Left cardiac atrium (tissue), 4 donors: ENCODE measurements around the gene NLN. TPM values are rescaled to one million over a fixed set of nuclear protein-coding genes. Genes with fewer than 3 reads are reported as not detected.
"Not testable (repeated sequence)": the region's sequence is repeated elsewhere in the genome, so short reads cannot be mapped to it uniquely, and the experiment has no call there.

ENCODE experiments used
- ATAC-seq, 2 donors: fragments of 200-7000 bp; cut with Tn5 transposase; one replicate each; pipeline ENCODE4 v1.9.1; 2020; ENCODE audit warnings: mild to moderate bottlenecking in 2 of 2, moderate library complexity in 2 of 2
- DNase-seq: peaks from one replicate; pipeline ENCODE4 v3.0.0-alpha.2; 2020
- intact Hi-C, 2 donors: fragments of 100-400 bp; cut with DNase I; formaldehyde crosslinking; loops; one replicate each; pipeline versions ENCODE4 v1.14.1 to v1.15.1; 2022 to 2023
- total RNA-seq, 2 donors: library from RNA; stranded (reverse); fragmentation: NEBNext Ultra II Directional; extraction: Animal tissue kit (Norgen Biotek cat#: 25700); gene quantifications; one replicate each; pipeline ENCODE4 v1.2.1, GENCODE V29; 2021
- donor health status: DM: no; HTN: yes; CAD: no.
- donor health status: DM: no; HTN: yes; CAD: no; lungs with severe emphysema.
- donor health status: DM: yes; HTN: yes; CAD: no.
- donor health status: Dilated cardiomyopathy.

Gene NLN
- total RNA-seq, 2 donors from 2014 or later: 13.9 to 14.7 TPM

- DNase-seq (no peak), ATAC-seq (no peak)
- intact Hi-C loops: no loop called here
Observed at GRCh38 chr5:65802080-65802479, 80.1 kb downstream of the NLN start.

DNA sequence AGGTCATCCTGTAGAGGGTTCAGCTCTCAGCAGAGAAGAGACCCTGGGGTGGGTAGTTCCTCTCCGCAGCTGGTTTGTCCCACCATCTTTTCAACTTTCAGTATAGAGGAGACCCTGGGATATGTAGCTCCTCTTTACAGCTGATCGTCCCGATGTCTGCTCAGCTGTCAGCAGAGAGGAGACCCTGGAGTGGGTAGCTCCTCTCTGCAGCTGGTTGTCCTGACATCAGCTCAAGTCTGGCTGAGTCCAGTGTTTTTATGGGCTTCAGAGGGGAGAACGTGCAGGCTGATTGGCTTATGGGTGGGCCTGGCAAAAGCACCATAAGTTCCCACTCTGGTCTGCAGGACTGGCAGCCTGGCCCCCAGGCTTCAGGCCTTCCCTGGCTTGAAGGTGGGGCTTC is 80.8 kb downstream of the NLN start:
- no peak for DNase-seq
- intact Hi-C loops: no loop called here
- no peak for ATAC-seq

- intact Hi-C loops: no loop called here
- DNase-seq (no peak), ATAC-seq (no peak)
Observed at GRCh38 chr5:65803699-65804391, 81.8 kb downstream of the NLN start.

DNA sequence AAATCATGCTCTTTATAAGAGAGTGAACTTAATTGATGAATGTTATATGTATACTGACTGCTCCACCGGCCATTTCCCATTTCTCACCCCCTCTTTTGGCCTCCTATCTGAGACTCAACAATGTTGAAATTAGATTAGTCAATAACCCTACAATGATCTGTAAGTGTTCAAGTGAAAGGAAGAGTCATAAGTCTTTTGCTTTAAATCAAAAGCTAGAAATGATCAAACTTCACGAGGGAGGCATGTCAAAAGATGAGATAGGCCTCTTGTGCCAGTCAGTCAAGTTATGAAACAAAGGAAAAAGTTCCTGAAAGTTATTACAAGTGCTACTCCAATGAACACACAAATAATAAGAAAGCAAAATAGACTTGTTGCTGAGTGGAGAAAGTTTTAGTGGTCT is 83.1 kb downstream of the NLN start:
- intact Hi-C loops: no loop called here
- ATAC-seq: no peak
- DNase-seq: no peak

GRCh38 chr5:65807494-65807893 is 85.5 kb downstream of the NLN start:
- intact Hi-C loops, ATAC-seq, DNase-seq: not testable (repeated sequence)

- intact Hi-C loops: no loop called here
- ATAC-seq (no peak), DNase-seq (no peak)
Observed at GRCh38 chr5:65808251-65808741, 86.3 kb downstream of the NLN start.

DNA sequence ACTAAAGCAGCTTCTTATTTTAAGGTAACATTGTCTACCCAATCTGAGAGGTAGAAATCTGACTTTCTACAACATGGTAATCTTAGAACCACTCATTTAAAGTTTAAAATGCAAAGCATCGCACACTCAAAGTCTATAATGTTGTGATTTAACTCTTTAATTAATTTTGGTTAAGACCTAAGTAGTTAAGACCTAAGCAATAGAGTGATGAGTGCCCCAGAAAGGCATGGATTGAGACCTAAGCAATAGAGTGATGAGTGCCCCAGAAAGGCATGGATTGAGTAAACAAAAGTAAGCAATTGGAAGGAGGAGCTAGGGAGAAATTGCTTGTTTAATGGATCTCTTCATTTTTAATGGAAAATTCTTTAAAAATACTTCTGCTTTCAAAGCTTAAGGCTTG is 86.8 kb downstream of the NLN start:
- ATAC-seq: no peak
- intact Hi-C loops: no loop called here
- no peak for DNase-seq

GRCh38 chr5:65809817-65810531 is 88.0 kb downstream of the NLN start:
- DNase-seq (peak; percentile 80), ATAC-seq (peak; percentile 92 to 98)
- intact Hi-C loops: no loop called here

DNA sequence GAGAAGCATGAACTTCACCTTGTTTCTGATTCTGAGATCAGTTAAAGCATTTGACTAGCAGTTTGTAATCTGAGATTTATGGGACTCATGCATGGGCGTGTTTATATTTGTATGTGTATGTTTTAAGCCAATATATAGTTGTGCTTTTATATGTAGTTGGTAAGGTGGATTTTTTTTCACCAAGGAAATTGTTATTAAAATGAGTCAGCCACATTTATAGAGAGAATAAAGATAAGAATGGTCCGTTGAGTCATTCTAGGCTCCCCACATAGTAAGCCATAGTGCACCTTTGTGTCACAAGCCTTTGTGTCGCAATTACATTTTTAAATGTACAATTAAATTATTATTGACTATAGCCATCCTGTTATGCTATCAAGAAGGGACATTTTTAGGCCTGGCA is 89.0 kb downstream of the NLN start:
- intact Hi-C loops: no loop called here
- no peak for DNase-seq
- ATAC-seq: peak in 1 of 2 donors; percentile 38

DNA sequence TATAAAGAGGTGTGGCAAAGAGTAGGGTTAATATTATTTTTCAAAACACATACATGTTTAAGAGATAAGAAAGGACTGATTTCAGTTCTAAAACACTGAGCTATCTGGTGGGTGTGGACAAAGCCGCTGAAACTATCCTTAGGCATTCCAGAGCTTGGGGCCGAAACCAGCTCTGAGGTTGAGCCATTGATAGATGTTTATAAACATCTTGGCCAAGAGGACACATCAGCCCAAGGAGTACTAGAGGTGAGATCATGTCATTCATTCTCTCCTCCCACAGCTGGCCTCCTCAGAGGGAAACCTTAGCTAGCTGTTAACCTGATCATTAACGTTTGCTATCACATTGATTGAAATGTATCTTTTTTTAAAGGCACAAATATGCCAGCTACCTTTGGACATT is 89.9 kb downstream of the NLN start:
- intact Hi-C loops: no loop called here
- DNase-seq (no peak), ATAC-seq (peak in 1 of 2 donors; percentile 20)

DNA sequence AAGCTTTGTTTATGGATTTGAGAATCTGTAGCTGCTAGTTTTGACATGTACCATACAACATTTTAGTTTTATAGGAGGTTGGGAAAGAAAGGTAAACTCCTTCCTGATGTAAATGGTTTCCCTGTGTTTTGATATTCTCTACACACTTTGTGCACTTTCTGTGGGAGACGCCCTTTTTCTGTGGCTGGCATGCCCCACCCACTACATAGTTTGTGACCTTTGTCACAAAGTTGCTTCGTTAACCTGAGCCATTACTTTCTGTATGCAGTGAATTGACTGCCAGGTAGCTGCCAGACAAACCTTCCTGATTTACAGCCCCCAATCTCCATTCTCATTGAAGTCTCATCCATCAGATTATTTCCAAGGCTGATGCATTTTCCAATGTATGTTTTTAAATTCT is 90.6 kb downstream of the NLN start:
- intact Hi-C loops: no loop called here
- ATAC-seq (no peak), DNase-seq (no peak)

- no peak for ATAC-seq
- intact Hi-C loops: no loop called here
- no peak for DNase-seq
Observed at GRCh38 chr5:65813174-65813573, 91.2 kb downstream of the NLN start.

GRCh38 chr5:65815161-65815560 is 93.2 kb downstream of the NLN start:
- intact Hi-C loops: no loop called here

GRCh38 chr5:65816729-65817128 is 94.7 kb downstream of the NLN start:
- no peak for ATAC-seq
- no peak for DNase-seq
- intact Hi-C loops: no loop called here

More at GRCh38 chr5:65815161-65815560, 93.2 kb downstream of the NLN start:
- ATAC-seq: no peak
- DNase-seq: no peak

DNA sequence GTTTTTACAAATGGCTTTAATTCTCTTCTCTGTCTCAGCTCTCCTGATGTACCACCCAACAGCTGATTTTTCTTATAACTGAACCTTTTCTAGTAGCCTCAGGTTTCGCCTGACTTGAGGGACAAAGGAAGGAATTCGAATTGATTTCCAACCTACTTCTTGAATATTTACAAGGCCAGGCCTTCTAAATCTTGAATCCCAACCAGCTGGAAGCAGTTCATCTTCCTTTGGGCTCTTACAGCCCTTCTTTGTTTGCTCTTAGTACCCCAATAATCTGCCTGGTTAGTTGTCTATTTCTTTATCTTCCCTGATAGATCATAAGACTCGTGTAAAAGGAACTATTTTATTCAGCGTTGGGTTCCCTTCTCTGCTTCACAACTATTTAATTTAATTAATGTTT is 95.9 kb downstream of the NLN start:
- ATAC-seq (no peak), DNase-seq (no peak)
- intact Hi-C loops: no loop called here

DNA sequence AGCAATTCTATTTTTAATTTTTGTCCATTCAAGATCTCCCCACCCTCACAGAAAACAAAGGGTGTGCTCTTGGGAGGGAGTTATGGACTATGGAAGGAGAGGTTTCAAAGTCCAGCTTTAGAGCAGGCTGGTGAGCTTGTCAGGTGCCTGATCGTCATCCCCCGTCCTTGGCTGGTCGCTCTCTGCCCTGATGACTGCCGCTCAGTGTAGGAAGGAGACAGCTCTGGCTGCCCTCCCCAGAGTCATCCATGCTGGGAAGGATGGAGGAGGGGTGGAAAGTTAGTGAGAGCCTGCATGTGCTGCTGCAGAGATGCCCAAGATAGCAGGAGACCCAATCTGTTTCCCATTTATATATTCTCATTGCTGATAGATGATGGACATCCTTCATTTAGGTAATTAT is 96.6 kb downstream of the NLN start:
- ATAC-seq (no peak), DNase-seq (no peak)
- intact Hi-C loops: no loop called here

DNA sequence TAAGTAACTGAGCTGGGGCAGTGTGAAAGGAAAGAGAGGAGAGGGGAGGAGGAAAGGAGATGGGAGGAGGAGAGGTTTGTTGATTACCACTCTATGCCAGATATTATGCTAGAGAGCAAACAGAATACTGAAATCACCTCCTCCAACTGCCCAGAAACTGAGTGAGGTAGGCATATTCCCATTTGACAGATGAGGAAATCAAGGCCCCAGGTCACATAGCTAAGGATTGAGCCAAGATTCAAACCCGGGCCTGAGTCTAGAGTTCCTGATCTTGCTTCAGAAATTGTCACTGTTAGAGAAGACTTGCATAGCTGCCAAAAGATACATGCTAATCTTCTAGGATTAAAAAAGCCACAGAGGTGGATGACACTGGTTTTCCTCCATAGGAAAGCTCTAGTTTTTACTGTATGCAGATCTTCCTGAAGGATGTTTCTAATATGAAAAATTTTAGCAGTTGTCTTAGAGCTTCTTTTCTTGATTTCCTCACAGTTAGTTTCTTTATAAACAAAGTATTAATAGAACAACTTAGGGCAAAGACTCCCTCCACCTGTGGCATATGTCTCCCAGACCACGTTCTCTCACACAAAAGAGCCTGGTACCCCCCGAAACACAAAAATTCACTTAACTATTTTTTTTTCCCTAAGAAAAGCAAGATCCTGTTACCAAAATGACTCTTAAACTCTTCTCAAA is 97.4 kb downstream of the NLN start:
- ATAC-seq (no peak), DNase-seq (no peak)
- intact Hi-C loops: no loop called here

DNA sequence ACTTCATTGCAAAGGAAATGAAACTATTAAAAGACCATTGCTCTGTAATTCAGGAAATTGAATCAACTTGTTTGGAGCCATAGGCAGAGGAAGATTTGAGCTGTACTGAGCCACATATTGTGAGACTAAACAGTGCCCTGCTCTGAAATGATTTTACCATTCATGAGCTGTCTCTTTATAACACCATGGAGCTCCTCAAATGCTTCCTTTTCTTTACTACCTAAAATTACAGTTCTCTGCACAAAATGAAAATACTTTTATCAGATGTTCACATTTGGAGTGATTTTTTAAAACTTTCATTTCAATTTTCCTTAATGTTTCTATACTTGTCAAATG is 97.9 kb downstream of the NLN start:
- ATAC-seq (no peak), DNase-seq (no peak)
- intact Hi-C loops: no loop called here

- intact Hi-C loops: no loop called here
- DNase-seq (no peak), ATAC-seq (no peak)
Observed at GRCh38 chr5:65820373-65820772, 98.4 kb downstream of the NLN start.

GRCh38 chr5:65821966-65822365 is 100.0 kb downstream of the NLN start:
- intact Hi-C loops: no loop called here
- DNase-seq (no peak), ATAC-seq (no peak)
